GM18511 (cell line): ENCODE measurements around the gene THSD4.

Source experiments
- ATAC-seq: cut with Tn5 transposase; IDR thresholded peaks from one replicate; pipeline ENCODE4 v1.9.1; 2021; ENCODE audit warnings: mild to moderate bottlenecking, moderate library complexity; ENCODE audit not compliant: unreplicated experiment

Gene THSD4

DNA sequence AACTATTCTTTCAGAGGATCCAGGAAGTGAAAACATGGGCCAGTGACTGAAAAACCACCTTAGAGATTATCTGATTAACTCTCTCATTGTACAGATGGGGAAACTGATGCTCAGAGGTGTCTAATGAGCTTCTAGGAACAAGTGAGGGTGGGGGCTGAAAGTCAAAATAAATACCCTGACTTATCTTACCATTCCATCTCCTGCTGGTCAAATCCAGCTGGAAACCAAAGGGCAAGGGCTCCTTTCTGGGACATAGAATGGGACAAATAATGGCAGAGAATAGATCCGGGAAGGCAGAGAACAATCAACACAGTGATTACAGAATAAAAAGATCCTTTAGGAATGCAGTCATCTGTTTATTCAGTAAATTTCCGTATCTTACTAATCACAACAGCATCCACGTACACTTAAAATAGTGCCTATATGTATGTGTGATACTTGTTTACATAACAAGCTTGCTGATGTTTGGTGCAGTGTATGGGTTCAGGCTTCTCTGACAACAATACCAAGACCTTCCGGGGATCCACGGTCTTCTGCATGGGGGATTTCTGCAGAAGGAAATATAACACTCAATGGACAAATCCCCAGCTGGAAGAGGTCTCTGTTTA, 173.2 kb downstream of the THSD4 start:
- ATAC-seq, result no peak

DNA sequence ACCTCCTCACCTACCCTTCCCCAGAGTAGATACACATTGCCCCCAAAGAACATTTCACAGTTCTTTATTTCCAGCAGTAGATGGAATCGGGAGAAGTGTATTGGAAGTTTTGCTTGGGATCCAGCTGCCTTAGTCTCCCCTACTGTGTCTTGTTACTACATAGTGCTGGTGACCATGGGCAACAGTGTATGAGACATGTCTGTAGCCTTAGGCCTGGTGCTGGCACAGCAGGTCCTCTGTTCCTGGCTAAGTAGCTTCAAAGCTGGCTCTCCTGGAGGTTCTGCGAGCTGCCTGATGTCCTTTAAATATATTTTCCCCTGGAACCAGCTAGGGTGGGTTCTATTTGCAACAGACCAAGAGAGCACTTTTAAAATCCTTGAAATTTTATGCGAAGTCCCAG, 174.7 kb downstream of the THSD4 start:
- no peak for ATAC-seq

DNA sequence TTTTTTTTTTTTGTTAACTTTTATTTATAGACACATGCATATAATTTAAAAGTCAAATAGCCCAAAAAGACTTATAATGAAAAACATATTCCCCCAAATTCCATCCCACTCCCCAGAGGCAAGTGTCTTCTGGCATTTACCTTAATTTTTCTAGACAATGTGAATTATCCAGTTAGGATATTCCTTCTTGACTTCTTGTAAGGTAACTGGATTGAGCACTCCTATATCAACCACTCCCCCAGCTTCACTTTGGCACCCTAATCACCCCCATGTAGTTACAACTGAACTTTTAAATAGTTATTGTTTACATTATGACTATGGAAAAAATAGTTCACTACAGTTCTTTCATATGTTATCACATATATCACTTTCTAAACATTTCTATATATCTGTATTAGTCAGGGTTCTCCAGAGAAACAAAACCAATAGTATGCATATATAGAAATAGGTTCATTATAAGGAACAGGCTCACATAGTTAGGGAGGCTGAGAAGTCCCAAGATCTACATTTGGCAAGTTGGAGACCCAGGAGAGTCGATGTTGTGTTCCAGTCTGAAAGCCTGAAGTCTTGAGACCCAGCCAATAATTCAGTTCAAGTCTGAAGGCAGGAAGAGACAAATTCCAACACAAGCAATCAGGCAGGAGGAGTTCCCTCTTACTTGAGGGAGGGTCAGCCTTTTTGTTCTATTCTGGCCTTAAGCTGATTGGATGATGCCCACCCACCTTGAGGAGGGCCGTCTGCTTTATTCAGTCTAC, 175.8 kb downstream of the THSD4 start:
- ATAC-seq, result no peak

DNA sequence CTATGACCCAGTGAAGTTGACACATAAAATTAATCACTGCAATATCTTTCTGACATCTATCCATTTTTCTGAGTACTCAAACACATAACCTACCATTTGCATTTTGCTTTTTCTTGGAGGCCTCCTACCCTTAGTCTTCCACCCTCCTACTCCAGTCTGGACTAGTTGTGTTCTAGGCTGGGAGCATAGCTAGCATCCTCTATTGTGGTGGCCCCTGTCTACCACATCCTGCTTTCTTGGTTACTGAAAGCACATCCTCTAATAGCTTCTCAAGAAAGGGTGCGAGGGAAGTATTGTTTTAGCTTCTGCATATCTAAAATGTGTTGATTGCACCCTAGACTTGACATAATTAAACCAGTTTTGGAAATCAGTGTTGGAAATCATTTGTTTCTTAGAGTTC, 176.5 kb downstream of the THSD4 start:
- ATAC-seq, result no peak

DNA sequence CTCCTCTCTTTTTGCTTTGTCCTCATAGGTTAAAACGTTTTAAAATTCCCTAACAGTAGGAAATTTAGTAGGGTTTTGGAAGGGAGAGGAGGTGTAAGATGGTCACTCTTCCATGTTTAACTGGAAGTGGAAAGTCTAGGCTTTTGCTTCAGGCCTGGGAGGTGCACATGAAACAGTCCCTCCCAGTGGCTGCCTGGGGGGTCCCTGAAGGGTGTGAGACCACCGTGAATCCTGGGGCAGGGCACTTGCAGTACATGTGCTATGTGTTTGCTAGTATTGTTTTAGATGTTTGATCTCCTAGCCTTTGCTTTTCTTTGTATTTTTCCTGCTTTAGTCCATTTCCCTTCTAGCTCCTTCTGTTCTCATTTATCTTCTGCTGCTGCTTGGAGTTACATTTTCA, 178.5 kb downstream of the THSD4 start:
- no peak for ATAC-seq

DNA sequence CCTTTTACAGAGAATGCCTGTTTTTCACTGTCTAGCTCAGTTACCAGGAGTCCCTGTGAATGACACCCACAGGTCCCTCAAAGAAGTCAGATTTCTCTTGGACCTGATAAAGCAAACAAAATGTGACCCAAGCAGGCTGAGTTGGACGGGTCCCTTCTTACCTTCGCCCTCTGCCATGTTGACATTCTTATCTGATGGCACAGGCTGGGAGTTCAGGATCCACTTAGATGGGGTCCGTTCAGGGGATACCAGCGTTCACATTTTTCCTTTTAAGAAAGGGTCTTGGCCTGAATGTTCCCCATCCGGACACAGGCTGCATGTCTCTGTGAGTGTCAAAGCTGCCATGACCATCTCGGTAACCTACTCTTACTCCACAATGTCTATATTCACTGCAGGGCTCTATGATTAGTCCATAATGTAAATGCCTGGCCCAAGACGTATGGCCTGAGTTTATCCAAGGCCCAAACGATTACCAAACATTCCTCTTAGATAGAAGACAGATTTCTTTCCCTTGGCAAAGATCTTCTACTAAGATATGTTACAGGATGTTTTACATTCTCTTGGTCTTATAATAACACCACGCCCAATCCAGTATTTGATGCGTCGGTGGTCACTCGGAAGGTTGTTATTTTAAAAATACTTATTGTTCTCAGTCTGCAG, 179.1 kb downstream of the THSD4 start:
- no peak for ATAC-seq

DNA sequence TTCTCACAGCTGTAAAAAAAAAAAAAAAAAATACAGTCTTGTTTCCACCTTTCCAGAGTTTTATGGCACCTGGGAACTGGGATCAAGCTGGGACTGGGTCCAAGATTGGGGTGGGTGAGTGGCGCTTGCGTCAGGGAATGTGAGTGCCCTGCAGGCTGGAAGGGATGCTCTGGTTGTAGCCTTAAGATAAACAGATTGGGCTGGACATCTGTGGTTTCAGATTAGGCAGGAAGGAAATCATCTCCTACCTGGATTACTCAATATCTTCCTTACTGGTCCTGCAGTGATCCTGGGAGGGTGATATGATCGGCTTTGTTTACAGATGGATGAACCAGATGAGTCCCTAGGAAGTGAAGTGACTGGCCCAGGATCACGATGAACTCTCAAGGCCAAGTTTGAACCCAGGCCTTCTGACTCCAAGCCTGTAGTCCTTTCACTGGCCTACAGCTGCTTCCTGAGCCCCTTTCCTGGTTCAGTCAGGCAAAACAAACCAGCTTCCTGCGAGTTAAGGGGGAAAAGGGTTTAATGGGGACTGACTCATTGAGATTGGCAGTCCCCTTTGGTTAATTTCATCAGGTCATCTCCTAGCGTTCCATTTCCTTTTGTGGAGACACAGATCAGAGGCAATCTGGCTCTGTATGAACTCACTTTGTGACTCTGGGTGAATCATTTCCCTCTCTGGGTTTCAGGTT, 179.8 kb downstream of the THSD4 start:
- no peak for ATAC-seq

DNA sequence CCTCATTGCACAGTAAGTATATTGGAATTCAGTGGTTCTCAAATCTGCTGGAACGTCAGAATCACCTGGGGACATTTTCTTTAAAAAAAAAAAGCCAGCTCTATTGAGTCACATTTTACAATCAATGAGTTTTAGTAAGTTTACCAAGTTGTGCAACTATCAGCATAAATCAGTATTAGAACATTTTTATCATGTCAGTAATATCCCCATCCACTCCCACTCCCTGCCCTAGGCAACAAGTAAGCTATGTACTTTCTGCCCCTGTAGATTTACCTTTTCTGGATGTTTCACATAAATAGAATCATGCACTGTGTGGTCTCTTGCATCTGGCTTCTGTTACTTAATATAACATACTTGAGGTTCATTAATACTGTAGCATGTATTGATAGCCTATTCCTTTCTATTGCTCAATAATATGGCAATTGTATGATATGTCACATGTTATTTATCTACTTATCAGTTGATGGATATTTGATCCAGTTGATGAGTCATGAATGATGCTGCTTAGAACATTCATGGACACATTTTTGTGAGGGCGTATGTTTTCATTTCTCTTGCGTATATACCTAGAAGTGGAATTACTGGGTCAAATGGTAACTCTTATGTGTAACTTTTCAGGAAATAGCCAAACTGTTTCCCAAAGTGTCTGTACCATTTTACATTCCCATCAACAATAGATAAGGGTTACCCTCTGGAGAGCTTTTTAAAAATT, 180.5 kb downstream of the THSD4 start:
- no peak for ATAC-seq

DNA sequence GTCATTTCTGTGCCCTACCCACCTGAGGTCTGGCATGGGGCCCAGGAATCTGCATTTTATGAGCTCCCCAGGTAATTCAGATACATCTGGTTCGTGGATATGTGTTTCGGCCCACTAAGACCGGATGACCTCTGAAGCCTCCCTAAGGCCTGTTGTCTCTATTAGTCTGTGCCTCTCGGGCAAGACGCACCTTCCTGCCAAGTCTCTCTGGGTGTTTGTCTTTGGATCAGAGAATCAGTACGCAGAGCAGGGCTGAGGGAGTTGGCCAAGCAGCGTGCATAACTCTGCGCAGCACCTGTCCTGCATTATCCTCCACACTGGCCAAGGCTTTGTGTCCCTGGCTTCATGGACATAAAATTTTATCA, 181.0 kb downstream of the THSD4 start:
- ATAC-seq, result no peak

DNA sequence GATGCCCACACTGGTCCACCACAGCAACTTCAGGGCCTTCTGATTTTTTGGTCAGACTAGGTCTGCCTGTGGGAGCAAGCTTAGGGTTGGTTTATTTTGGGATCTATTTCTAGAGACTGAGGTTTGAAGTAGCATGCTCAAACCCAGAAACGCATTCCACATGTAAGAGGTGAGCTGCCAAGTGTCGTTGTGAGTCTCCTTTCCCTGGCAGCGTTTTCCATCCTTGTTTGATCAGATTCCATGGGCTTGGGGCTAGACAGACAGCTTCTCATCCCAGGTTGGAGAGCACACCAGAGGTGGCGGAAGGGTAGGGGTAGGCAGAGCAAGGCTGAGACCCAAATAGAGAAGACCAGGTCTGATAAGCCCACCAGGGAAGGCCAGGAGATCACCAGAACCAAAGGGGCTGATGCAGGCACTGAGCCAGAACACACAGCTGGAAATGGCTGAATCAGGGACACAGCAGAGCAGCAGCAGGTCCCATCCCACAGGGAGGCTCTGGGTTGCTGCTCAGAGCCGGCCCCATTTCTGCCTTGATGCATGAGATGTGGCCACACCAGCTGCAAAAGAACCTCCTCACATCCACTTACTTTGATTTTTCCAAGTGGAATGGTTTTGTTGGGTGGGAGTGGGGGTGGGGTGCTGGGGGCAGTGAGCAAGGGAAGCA, 186.8 kb downstream of the THSD4 start:
- no peak for ATAC-seq

DNA sequence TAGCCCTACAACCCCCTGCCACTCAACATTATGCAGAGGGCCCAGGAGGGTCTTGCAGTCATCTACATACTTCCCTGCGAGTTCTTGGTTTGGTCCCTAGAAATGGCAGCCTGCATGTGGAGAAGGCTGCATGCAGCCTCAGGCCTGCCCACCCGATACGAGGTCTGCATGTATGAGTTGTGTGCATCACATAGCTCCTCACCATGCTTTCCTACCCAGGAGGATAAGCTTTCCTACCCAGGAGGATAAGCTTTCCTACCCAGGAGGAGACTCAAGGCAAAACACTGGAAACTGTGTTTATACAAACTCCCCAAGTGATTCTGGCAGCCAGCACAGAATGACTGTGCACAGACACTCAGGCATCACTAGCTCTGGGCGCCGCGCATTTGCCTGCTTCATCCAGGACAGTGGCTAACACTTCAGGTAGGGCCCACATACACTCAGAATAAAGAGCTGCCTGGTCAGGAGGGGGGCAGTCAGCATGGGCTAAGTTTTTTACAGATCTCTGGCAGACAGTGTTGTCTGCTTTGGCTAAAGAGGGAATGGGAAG, 187.7 kb downstream of the THSD4 start:
- ATAC-seq, result no peak

DNA sequence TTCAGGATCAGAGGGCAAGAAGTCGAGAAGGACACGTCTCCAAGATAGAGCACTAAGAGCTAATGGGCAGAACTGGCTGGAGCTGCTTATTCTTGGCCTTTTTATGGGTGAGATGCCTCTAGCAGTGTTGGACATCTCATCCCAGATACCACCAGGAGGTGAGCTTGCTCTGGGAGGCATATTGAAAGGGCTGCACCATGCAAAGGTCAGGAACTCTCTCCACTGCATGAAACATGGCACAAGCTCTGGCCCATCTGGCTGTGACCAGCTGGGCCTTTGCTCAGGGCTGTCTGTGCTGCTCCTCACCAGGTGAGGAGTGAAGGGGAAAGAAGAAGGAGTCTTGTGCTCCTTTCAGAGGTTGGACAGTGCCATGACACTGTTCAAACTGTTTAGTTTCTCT, 188.7 kb downstream of the THSD4 start:
- no peak for ATAC-seq

DNA sequence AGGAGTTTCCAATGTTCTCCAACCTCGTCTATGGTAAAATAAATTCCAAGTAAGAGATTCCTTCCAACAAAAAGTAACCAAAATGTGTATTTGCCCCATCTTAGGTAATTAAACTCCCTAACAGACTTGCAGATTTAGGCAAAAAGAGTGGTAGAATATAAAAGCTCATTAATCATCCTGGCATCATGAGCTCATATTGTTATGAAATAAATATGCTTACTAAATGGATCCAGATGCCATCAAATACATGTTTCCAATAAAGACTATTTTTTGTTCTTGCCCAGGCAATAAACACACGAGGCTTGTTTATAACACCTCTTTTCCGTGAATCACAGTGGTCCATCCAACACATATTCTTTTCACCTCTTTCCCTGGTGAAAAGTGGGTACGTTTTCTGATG, 189.4 kb downstream of the THSD4 start:
- no peak for ATAC-seq

DNA sequence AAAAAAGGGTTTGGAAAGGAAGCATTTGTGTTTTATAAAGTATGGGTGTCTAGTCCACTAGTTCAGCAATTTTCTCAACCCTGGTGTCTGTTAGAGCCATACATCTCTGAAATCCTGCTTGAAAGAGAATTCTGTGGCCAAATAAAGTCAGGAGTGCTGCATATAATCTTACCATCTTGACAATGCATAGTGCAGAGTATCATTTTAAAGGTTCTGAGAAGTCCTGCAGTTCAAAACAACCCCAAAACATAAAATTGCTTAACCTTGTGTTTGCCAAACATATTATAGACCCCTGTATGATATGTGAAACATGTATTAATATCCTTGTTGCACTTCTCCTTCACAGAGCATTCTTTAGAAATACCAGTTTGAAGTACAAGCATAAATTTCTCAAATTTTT, 191.3 kb downstream of the THSD4 start:
- no peak for ATAC-seq

DNA sequence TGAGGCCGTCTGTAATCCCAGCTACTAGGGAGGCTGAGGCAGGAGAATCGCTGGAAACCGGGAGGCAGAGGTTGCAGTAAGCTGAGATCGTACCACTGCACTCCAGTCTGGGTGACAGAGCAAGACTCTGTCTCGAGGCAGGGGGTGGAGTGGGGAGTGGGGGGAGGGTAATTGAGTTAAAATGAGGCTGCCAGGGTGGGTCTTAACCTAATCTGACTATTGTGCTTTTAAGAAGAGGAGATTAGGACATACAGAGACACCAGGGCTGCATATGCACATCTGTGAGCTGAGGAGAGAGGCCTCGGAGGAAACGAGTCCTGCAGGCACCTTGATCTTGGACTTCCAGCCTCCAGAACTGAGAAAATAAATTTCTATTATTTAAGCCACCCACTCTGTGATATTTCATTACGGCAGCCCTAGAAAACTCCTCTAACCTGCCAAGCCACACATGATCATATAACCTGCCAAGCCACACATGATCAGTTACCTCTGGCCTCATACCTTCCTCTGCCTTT, 197.0 kb downstream of the THSD4 start:
- no peak for ATAC-seq

DNA sequence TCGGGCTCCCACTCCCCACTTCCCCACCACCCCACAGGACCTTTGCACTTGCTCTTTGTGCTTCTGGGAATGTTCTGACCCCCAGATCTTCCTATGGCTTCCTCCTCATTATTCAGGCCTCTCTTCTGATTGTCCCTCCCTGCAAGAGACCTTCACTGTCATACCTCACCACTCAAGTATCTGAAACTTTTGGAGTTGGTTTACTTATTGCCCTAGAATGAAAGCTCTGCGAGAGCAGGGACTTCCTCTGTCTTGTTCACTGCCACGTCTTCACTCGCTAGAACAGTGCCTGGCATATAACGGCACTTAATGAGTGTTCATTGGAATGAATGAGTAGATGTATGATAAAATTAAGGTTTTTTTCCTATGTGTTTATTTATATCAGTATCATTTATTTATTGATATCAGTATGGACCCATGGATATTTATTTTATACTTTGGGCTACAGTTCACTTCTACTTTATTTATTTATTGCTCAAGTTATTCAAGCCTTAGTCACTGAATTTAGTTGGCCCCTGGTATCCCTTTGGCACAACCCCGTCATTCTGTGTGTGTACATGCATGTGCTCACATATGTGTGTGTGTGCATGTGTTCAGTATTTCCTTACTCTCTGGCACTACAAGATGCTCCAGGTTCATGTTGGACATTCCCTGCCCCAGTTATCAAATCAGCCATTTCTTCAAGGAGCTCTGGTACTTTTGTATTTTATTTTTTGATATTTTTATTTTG, 197.6 kb downstream of the THSD4 start:
- no peak for ATAC-seq

DNA sequence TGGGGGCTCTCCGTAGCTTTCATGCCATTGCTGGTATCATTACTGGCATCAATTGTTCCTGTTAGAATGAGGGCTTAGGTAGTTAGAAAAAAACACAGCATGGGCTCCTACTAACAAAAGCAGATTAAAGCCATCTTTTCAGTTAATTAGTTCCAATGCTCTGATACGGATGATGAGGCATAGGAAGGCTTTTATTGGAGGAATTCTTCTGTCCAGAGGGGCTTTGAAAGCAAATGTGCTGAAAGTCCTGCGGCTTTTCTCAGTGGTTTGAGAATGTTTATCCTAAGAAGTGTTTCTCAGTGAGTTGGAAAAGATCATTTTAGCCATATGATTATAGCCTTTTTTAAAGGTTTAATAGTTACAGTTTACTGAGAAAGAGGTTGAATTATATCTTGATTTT, 198.5 kb downstream of the THSD4 start:
- ATAC-seq, result no peak

DNA sequence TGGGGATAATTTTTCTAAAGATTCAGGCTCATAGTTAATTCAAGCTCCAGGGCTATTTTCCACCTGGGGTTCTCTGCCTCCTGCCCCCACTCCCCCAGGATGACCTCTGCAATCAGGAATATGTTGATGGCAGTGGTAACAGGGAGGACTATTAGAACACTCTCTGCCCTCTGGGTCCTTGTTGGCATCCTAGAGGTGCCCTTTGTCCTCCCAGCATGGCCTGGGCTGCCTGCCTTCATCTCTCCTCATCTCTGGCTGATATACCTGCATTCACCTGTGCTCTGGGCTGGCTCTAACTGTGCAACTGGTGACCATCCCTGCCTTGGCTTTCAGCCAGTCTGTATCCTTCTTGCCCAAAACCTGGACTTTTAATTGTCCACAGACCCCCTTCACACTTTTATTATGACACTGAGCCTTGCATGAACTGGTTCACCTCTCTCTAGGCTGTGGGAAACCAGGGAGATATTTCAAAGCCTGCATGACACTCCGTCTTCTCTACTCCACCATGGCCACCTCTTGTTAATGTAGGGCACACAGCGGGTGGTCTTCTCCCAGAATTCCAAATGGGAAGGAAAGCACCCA, 199.8 kb downstream of the THSD4 start:
- no peak for ATAC-seq

DNA sequence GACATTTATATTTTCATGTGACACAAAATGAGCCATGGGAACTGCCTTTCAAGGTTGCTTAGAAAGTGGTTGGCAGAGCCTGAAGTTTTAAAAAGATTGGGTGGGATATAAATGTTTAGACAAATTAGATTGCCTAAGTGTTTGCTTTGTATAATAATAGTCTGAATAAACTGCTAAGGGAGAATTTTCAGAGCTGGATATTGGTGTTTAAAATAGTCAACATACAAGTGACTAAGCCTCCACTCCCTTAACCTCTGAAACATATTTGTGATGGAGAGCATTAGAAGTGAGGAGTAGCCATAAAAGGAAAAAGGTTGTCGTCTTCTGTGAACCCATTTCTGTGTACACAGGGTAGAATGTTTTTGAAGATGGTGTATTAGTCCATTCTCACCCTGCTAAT, 201.6 kb downstream of the THSD4 start:
- ATAC-seq, result no peak
